Measurements from ENCODE around the gene MAML1.
"Not testable (repeated sequence)": the region's sequence is repeated elsewhere in the genome, so short reads cannot be mapped to it uniquely, and the experiment has no call there.

Gene MAML1, protein sequence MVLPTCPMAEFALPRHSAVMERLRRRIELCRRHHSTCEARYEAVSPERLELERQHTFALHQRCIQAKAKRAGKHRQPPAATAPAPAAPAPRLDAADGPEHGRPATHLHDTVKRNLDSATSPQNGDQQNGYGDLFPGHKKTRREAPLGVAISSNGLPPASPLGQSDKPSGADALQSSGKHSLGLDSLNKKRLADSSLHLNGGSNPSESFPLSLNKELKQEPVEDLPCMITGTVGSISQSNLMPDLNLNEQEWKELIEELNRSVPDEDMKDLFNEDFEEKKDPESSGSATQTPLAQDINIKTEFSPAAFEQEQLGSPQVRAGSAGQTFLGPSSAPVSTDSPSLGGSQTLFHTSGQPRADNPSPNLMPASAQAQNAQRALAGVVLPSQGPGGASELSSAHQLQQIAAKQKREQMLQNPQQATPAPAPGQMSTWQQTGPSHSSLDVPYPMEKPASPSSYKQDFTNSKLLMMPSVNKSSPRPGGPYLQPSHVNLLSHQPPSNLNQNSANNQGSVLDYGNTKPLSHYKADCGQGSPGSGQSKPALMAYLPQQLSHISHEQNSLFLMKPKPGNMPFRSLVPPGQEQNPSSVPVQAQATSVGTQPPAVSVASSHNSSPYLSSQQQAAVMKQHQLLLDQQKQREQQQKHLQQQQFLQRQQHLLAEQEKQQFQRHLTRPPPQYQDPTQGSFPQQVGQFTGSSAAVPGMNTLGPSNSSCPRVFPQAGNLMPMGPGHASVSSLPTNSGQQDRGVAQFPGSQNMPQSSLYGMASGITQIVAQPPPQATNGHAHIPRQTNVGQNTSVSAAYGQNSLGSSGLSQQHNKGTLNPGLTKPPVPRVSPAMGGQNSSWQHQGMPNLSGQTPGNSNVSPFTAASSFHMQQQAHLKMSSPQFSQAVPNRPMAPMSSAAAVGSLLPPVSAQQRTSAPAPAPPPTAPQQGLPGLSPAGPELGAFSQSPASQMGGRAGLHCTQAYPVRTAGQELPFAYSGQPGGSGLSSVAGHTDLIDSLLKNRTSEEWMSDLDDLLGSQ

DNA sequence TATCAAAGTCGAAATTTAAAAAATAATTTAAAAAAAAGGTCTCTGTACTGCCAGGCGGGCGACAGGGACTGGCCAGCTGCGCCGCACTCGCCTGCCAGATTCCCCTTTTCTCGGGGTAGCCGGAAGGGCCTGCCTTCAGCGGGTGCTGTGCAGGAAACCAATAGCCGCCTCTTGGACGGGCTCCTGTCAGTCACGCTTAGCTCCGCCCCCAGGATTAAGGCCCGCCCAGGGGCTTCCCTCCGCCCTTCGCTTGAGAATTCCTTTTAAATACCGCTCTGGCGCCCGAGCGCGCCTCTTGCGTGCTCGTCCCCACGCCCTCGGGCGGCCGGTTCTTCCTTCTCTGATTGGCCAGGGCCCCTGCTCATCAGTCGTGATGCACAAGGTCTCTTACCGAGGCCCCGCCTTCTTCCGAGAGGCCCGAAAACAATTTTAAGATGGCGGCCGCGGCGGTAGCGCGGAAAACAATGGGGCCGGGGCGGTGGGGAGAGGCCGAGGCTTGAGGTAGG is at the start of gene MAML1:
MAML1 (plus strand) TSS at position 411 of the 506 bp plus-strand sequence. CDS start 291 bp downstream, outside the sequence.
- DNase-seq: peak; percentile 88

- DNase-seq: not testable (repeated sequence)
Observed at GRCh38 chr5:179689212-179689611, 43.4 kb upstream of the MAML1 start.

GRCh38 chr5:179694561-179694960 is 38.1 kb upstream of the MAML1 start:
- no peak for DNase-seq

- no peak for DNase-seq
Observed at GRCh38 chr5:179696603-179697002, 36.0 kb upstream of the MAML1 start.

GRCh38 chr5:179697108-179697507 is 35.5 kb upstream of the MAML1 start:
- no peak for DNase-seq

- not testable (repeated sequence) for DNase-seq
Observed at GRCh38 chr5:179697543-179697942, 35.1 kb upstream of the MAML1 start.

DNA sequence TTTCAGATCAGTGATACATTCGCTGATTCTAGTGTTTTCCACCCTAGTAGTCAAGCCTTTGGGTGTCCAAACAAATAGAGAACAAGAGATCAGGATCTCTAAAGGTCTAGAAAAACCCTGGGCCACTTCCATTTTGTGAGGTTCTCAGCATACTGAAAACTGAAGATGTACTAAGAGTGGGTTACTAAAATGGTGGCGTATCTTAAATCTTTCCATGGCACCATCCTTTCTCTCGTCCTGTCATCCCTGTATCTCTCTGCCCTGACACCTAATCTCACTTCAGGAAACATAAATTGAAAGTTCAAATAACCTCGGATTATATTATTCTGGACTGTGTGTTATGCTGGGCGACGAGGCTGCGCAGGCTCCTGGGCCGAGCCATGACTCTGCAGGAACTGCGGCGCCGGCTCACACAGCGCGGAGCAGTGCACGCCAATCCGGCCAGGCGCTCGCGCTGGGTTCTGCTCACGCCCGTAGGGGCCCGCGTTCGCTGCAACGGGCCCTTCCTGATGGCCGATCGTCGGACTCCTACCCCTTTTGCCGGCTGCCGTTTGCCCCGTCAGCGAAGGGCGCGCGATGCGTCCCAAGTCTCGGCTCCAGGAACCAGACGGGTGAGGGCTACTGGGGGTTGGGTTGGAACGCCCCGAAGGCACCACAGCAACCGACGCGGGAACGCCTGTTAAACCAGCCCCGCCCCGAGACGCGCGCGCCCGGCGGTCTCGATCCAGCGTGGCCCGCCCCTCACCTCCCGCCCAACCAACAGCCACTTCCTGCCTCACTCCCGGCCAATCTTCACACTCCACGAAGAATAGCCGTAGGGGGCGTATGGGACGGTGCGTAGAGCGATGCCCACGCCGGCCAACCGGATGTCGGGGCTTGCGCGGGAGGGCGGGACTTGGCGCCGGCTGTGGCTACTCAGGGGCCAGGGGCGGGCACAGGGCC is 34.4 kb upstream of the MAML1 start:
- peak; percentile 64 for DNase-seq

- DNase-seq: no peak
Observed at GRCh38 chr5:179698935-179699615, 33.5 kb upstream of the MAML1 start, which contains the start of gene CANX. TSS of gene CANX (plus strand) at chr5:179698967. CDS start at chr5:179705682, 6,715 bp downstream.

DNA sequence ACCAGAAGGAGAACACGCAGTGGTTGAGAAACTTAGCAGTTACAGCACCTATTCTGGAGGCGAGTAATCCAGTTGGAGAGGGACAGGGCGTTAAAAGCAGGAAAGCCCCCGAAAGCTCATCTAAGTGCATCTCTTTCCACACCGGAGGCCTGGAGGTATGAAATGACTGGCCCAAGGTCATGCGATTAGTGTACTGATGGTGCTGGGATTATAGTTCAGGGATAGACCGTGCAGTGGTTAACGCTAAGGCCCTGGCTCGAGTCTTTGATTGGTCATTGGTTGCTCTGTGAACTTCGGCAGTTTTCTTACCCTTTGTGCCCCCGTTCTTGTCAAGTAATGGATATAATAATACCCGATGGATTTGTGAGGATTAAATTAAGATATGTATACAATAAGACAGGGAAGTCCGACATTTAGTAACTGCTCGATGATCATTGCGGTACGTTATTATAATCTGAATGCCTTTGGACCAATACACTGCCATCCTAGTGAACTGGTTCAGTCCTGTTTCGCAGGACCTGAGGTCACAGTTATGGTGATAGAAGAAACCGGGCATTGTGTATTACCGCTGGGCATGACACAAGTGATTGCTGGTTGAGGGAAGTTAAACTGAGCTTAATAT is 32.9 kb upstream of the MAML1 start:
- no peak for DNase-seq

GRCh38 chr5:179700401-179700918 is 32.2 kb upstream of the MAML1 start:
- DNase-seq: no peak

DNA sequence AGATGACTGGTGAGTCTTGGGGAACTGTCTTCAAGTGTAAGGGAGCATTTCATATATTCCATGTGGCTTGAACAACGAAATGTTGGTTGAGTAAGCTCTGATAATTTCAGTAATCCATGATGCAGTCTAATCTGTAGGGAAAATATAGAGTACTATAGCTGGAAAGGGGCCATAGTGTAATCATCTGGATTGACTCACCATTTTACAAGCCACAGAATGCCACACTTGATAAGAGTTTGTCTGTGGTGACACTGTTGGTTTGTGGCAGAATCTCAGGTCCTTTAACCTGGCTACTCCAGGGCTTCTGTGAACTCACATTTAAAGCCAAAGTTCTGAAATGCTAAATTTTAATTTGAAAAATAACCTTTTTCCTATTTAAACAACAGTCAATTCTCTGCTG is 16.3 kb upstream of the MAML1 start:
- no peak for DNase-seq

GRCh38 chr5:179720222-179720621 is 12.4 kb upstream of the MAML1 start:
- no peak for DNase-seq

GRCh38 chr5:179724163-179724562 is 8.5 kb upstream of the MAML1 start:
- DNase-seq: no peak

DNA sequence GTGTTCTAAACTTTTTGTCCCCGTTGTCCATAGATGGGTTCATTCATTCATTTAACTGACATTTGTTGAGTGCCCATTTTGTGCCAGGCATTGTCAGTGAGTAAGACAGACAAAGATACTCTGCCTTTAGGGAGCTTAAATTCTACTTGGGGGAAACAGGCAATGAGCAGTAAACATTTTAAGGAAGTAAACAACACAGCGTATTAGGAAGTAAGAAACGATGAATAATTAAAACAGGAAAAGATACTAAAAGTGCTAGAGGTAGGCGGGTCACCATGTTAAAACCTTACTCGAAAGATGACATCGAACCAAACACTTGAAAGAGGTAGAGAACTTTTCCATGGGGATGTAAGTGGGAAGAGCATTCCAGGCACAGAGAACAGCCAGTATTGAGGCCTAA is 5.5 kb upstream of the MAML1 start:
- no peak for DNase-seq

DNA sequence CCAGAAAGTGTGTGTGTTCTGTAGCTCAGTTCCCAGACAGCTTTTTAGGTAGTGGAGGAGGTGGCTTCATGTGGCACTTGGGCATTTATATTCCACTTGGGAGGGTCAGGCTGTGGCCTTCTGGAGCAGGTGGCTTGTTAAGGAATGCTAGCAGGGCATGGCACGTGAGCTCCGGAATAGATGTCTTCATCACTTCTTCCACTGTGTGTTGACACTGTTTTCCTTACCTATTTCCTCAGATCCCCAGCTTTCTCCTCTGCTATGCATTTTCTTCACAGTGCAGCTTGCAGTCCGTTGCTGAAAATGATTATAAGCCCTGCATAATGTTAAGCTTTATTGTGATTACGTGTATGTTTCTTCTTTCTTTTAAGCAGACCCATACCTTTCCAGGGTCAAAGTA is 3.3 kb upstream of the MAML1 start:
- DNase-seq: no peak

GRCh38 chr5:179729727-179730126 is 2.9 kb upstream of the MAML1 start:
- DNase-seq: no peak

DNA sequence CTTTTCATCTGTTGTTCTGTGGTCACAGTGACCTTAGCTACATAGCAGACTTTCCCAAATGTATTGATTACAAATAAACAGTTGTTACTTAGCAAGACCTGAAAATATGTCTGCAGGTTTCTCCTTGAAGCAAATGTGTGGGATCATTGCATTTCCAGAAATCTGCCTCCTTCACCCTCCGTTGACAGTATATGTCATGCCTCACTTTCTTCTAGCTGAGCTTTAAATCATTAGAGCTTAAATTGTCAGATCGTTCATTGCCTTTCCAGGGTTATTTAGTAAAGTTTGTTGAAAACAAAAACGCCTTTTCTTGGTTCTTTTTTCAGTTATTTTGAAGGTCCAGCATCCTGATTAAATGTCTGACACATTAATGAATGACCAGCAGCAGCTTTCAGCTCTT is 2.3 kb upstream of the MAML1 start:
- no peak for DNase-seq

- DNase-seq: no peak
Observed at GRCh38 chr5:179730852-179731251, 1.8 kb upstream of the MAML1 start.

DNA sequence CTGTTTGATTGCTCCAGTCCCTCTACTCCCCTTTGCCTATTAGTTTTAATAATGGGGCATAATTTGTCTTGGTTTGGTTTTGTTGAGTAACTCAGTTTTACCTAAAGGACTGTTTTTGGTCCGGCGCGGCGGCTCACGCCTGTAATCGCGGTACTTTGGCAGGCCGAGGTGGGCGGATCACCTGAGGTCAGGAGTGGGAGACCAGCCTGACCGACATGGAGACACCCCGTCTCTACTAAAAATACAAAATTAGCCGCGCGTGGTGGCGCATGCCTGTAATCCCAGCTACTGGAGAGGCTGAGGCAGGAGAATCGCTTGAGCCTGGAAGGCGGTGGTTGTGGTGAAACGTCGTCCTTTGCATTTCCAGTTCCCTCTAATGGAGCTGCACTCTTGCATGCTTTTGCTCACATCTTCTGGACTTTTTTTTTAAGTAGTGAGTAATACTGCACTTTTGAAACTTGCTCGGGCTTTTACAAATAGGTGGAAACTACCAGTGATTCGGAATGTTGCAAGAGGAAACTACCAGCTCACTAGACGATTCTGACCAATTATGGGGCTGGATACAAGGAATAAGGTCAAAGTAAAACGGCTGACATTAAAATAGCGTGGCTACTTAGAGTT is 721 bp upstream of the MAML1 start:
- DNase-seq: no peak
